NCI-H187 treated with DMSO at 0.1 percent for 48 hours (cell line): Measurements from ENCODE around the gene NOL4L.

Source experiments
- DNase-seq: peaks from one replicate; lab custom pipeline; 2025; lab: John Stamatoyannopoulos, UW

Gene NOL4L, protein sequence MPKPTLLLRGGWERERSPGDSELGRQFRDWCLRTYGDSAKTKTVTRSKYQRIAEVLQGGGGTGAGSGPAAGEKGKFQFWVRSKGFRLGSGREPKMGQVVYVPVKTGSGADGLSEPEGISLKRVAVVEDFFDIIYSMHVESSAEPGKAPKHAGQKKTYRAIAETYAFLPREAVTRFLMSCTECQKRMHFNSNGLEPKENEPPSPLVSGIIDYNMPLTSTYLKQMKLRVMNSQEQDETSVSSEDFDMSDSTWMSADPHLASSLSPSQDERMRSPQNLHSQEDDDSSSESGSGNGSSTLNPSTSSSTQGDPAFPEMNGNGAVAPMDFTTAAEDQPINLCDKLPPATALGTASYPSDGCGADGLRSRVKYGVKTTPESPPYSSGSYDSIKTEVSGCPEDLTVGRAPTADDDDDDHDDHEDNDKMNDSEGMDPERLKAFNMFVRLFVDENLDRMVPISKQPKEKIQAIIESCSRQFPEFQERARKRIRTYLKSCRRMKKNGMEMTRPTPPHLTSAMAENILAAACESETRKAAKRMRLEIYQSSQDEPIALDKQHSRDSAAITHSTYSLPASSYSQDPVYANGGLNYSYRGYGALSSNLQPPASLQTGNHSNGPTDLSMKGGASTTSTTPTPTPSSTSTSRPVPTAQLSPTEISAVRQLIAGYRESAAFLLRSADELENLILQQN

GRCh38 chr20:32585011-32585585 is at the start of gene NOL4L:
NOL4L (minus strand) TSS chr20:32585333; CDS start chr20:32584890, 443 bp downstream.
- DNase-seq: no peak

GRCh38 chr20:32634041-32634805 is 49.1 kb upstream of the NOL4L start:
- no peak for DNase-seq

DNA sequence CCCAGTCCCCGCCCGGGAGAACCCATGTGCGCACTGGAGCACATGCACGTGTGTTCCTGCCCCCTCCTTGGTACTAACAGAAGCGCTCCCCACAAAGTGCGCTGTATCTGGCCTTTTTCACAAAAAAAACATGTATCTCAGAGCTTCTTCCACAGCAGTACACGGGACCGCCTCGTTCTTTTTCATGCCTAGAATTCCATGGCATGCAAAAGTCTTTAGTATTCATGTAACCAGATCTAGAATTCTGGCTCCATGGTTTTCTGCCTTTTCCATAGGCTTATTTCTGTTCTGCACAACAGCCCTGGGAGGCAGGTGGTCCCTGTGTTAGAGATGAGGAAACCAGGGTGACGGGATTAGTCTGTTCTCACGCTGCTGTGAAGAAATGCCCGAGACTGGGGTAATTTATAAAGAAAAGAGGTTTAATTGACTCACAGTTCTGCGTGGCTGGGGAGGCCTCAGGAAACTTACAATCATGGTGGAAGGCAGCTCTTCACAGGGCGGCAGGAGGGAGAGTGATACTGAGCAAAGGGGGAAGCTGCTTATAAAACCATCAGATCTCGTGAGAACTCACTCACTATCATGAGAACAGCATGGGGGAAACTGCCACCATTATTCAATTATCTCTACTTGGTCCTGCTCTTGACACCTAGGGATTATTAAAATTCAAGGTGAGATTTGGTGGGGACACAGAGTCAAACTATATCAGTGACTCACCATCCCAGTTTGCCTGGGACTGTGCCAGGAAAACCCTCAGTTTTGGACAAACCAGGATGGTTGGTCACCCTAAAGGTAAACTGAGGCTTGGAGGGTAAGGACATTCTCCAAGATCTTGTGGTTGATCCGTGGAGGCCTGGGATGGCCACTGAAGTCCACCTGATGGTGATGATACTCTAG is 47.6 kb upstream of the NOL4L start:
- DNase-seq: no peak

- DNase-seq: no peak
Measured at GRCh38 chr20:32631933-32632460, 46.9 kb upstream of the NOL4L start.

GRCh38 chr20:32629813-32630212 is 44.7 kb upstream of the NOL4L start:
- DNase-seq: no peak

GRCh38 chr20:32628960-32629530 is 43.9 kb upstream of the NOL4L start:
- DNase-seq: no peak

- no peak for DNase-seq
Measured at GRCh38 chr20:32626859-32627636, 41.9 kb upstream of the NOL4L start.

DNA sequence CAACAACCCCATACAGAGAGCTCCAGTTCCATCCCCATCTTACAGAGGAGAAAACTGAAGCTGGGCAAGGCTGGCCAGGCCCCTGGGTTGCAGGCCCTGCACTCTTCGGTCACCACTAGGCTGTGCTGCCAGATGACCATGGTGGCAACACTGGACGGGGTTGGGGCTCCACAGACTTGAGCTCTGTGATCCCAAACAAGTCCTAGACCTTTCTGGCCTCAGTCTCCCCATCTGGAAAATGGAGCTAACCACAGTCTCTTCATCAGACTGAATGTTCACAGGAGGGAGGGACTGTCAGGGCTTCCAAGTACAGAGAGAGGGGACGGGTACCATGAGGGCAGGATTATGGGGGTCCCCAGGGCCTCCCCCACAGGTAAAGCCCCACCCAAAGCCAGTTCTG is 41.3 kb upstream of the NOL4L start:
- DNase-seq: no peak

DNA sequence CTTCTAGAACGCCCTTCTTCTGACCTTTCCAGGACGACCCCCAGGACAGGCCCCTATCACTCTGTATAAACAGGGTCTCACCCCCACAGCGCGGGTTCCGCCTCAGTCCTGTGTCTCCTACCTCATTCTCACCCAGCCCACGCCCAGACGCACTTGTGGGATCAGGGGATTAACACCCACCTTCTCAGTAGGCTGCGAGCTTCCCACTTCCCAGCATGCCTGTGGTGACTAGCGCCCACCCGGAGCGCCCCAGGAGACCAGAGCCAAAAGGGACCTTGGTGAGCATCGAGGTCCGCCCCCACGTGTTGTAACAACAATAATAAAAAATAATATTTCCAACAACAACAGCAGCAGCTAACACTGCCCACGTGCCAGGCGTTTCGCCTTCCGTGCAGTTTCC is 40.9 kb upstream of the NOL4L start:
- DNase-seq: no peak

DNA sequence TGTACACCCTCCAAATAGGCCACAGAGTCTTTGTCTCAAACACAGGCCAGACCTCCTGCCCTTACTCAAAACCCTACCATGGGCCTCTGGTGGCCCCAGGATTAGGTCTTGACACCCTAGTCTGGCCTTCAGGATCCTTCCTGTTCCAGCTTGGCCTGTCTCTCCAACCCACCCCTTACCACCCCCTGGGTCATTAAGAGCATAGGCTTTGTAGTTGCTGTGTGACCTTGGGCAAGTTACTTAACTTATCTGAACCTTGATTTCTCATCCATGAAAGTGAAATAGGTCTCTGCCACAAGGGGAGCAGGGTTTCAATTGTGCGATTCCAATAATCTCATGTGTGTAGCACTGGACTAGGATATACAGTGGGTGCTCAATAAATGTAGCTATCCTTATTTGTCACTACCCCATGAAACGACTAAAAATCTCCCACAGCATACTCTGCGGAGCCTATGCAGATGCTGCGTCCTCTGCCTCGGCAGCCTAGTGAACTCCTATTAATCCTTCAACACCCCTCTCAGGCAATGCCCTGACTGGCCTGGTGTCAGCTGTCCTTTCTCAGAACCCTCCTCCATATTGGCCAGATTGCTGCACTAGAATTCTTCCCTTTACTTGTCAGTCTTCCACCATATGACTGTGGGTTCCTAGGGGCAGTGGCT is 39.7 kb upstream of the NOL4L start:
- no peak for DNase-seq

GRCh38 chr20:32623667-32624157 is 38.6 kb upstream of the NOL4L start:
- DNase-seq: no peak

DNA sequence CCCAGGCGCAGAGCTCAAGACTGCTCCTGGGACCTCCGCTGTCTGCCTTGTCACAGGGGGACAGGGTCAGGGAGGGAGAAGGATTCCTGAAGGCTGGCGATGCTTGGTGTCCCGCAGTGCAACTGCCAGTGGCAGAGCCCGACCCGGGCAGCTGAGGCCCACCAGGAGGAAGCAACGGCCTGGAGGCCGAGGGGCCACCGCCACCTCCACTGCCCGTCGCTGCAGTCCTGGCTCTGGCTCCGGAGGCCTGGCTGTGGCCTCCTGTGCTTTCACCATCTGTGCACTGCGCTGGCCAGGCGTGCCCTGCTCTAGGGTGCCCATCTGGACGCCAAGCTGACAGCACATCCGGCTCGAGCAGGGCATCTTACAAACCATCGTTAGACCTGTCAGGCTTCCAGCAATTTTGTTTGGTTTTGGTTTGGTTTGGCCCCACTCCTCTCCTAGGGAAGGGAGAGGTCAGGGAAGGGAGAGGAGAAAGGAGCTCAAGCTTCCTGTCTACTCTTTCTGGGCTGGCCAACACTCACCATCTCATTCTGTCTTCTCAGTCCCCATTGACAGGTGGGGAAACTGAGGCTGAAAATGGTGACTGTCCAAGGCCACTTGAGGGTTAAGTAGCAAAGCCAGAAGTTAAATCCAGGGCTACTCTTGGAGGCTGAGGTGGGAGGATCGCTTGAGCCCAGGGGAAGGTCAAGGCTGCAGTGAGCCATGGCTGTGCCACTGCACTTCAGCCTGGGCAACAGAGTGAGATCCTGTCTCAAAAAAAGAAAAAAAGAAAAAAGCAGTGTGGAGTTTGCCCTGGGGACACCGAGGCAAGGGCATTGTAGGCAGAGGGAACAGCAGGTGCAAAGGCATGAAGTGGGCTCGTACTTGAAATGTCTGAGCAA is 37.7 kb upstream of the NOL4L start:
- no peak for DNase-seq

DNA sequence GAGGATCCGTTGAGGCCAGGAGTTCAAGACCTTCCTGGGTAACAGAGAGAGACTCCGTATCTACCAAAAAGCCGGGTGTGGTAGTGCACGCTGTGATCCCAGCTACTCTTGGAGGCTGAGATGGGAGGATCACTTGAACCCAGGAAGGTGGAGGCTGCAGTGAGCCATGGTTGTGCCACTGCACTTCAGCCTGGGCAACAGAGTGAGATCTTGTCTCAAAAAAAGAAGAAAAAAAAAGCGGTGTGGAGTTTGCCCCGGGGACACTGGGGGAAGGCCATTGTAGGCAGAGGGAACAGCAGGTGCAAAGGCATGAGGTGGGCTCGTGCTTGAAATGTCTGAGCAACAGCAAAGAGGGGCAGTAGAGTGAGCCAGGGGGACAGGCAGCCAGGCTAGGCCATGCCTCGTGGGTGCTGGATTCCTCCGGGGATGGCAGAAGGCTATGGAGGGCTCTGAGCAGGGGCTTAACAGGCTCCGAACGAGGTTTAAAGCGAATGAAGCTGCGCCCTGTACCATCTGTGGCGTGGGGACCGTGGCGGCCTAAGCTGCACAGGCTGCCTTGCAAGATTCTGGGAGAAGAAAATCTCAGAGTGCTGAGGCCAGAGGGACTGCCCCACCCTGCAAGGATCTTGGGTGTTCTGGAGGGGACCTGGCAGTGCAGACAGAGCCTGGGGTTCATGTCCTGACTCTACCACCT is 36.9 kb upstream of the NOL4L start:
- no peak for DNase-seq

DNA sequence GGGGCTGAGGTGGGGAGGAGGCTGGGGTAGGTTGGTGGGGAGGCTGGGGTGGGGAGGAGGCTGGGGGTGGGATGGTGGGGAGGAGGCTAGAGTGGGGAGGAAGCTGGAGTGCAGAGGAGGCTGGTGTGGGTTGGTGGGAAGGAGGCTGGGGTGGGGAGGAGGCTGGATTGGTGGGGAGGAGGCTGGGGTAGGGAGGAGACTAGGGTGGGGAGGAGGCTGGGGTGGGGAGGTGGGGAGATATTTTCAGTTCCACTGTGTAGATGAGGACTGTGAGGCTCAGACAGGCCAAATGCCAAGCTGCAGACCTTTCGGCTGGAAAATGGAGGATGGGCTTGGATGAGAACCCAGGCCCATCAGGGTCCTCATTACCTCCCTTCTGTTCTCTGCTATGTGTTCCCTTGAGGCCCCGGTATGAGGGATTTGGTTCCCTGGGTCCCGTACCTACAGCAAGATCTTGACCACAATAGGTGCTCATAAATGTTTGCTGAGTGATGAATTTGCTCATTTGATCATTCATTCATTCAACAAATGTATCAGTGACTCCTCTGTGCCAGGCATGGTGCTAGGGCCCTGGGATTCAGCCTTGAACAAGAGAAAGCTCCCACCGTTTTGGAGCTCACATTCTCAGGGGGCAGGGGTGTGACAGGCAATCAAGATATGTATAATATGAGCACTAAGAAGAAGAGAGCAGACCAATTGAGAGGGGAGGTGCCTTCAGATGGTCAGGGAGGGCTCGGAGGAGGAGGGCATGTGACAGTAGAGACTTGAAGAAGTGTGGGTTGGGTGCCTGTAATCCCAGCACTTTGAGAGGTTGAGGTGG is 36.1 kb upstream of the NOL4L start:
- no peak for DNase-seq

- peak; percentile 29 for DNase-seq
Measured at GRCh38 chr20:32619586-32619985, 34.5 kb upstream of the NOL4L start.

GRCh38 chr20:32614772-32615171 is 29.6 kb upstream of the NOL4L start:
- DNase-seq: no peak

- DNase-seq: no peak
Measured at GRCh38 chr20:32614303-32614702, 29.2 kb upstream of the NOL4L start.
